Stimulated activated CD8-positive, alpha-beta memory T cell treated with anti-CD3 and anti-CD28 coated beads, Interleukin-12 subunit alpha, Interleukin-12 subunit beta, amount 100 ng/mL, for 1 hour (primary cell): ENCODE measurements around the gene ARHGAP6.
"Not testable (repeated sequence)": the region's sequence is repeated elsewhere in the genome, so short reads cannot be mapped to it uniquely, and the experiment has no call there.

Experiments used
- DNase-seq: peaks from one replicate; pipeline ENCODE4 v3.0.0-alpha.2; 2020; ENCODE audit warnings: low read depth

ARHGAP6 gene

GRCh38 chrX:11641349-11642065 lies 24.2 kb downstream of the ARHGAP6 start:
- DNase-seq, result no peak

GRCh38 chrX:11640089-11640488 lies 25.6 kb downstream of the ARHGAP6 start:
- no peak for DNase-seq

- no peak for DNase-seq
Observed at GRCh38 chrX:11632732-11633131, 33.0 kb downstream of the ARHGAP6 start.

- no peak for DNase-seq
Observed at GRCh38 chrX:11629593-11630211, 36.0 kb downstream of the ARHGAP6 start.

- DNase-seq, result no peak
Observed at GRCh38 chrX:11628399-11628798, 37.3 kb downstream of the ARHGAP6 start.

GRCh38 chrX:11626351-11626750 lies 39.4 kb downstream of the ARHGAP6 start:
- DNase-seq, result no peak

- DNase-seq, result no peak
Observed at GRCh38 chrX:11619441-11619840, 46.3 kb downstream of the ARHGAP6 start.

GRCh38 chrX:11614253-11614652 lies 51.5 kb downstream of the ARHGAP6 start:
- not testable (repeated sequence) for DNase-seq

GRCh38 chrX:11611965-11612364 lies 53.8 kb downstream of the ARHGAP6 start:
- no peak for DNase-seq

- no peak for DNase-seq
Observed at GRCh38 chrX:11611161-11611560, 54.6 kb downstream of the ARHGAP6 start.

GRCh38 chrX:11609109-11609508 lies 56.6 kb downstream of the ARHGAP6 start:
- DNase-seq, result no peak

GRCh38 chrX:11606408-11606807 lies 59.3 kb downstream of the ARHGAP6 start:
- DNase-seq, result no peak

- DNase-seq, result no peak
Observed at GRCh38 chrX:11600578-11600977, 65.1 kb downstream of the ARHGAP6 start.

GRCh38 chrX:11597479-11597878 lies 68.2 kb downstream of the ARHGAP6 start:
- DNase-seq, result no peak

- DNase-seq, result no peak
Observed at GRCh38 chrX:11591723-11592346, 73.9 kb downstream of the ARHGAP6 start.

GRCh38 chrX:11589641-11590040 lies 76.1 kb downstream of the ARHGAP6 start:
- DNase-seq, result no peak

- no peak for DNase-seq
Observed at GRCh38 chrX:11588097-11588496, 77.6 kb downstream of the ARHGAP6 start.

- no peak for DNase-seq
Observed at GRCh38 chrX:11585174-11585573, 80.5 kb downstream of the ARHGAP6 start.

GRCh38 chrX:11580789-11581188 lies 84.9 kb downstream of the ARHGAP6 start:
- no peak for DNase-seq

GRCh38 chrX:11579636-11580600 lies 85.8 kb downstream of the ARHGAP6 start:
- no peak for DNase-seq

- not testable (repeated sequence) for DNase-seq
Observed at GRCh38 chrX:11578301-11578700, 87.4 kb downstream of the ARHGAP6 start.

GRCh38 chrX:11577603-11578002 lies 88.1 kb downstream of the ARHGAP6 start:
- DNase-seq, result no peak
